Natural killer cell treated with Interleukin-12 subunit alpha and Interleukin-12 subunit beta and Interleukin-15 and Interleukin-18, amount 100 ng/mL, for 72 hours (primary cell): ENCODE data around the gene RCCD1. TPM values are rescaled to one million over a fixed set of nuclear protein-coding genes. Genes with fewer than 3 reads are reported as not detected.

Experiments
- ATAC-seq, 2 donors: fragments of 150-1000 bp; cut with Tn5 transposase in 1 of 2; sonication (Bioruptor Pico), chemical (Tn5 transposase) in 1 of 2; 2 replicates each; pipeline ENCODE4 v1.10.0; 2021
- DNase-seq: peaks from one replicate; pipeline ENCODE4 v3.0.0; 2022; ENCODE audit warnings: low spot score
- H3K27ac Mint-ChIP-seq, 2 donors: 1 replicate in 1 of 2; 2 replicates in 1 of 2; pipeline ENCODE4 v1.8.0; 2022; ENCODE audit warnings: mixed read lengths in 2 of 2, mild to moderate bottlenecking in 1 of 2, moderate library complexity in 1 of 2
- H3K27me3 Mint-ChIP-seq, 2 donors: 1 replicate in 1 of 2; 2 replicates in 1 of 2; pipeline ENCODE4 v1.8.0; 2022; ENCODE audit warnings: mixed read lengths in 2 of 2
- H3K36me3 Mint-ChIP-seq: one replicate; pipeline ENCODE4 v1.8.0; 2022; ENCODE audit warnings: mixed read lengths
- H3K4me1 Mint-ChIP-seq, 2 donors: 1 replicate in 1 of 2; 2 replicates in 1 of 2; pipeline ENCODE4 v1.8.0; 2022; ENCODE audit warnings: low read depth in 2 of 2, mixed read lengths in 2 of 2, mild to moderate bottlenecking in 1 of 2
- H3K4me3 Mint-ChIP-seq: one replicate; pipeline ENCODE4 v1.8.0; 2022; ENCODE audit warnings: mixed read lengths
- H3K9me3 Mint-ChIP-seq: 2 replicates; pipeline ENCODE4 v1.8.0; 2022; ENCODE audit warnings: mixed read lengths
- total RNA-seq, 2 donors: library from RNA; stranded (reverse); gene quantifications; one replicate each; pipeline ENCODE4 v1.2.3, GENCODE V29; 2022

RCCD1 gene
- total RNA-seq, 2 donors from 2014 or later = 10.8 to 29.2 TPM

- peaks cover 23 to 32% of the 10 kb centered on the region in 2 donors for H3K4me1 Mint-ChIP-seq
- H3K27me3 Mint-ChIP-seq = no peaks in the 10 kb centered on the region
- no peaks in the 10 kb centered on the region for H3K9me3 Mint-ChIP-seq
- no peak overlapping the region for H3K4me3 Mint-ChIP-seq
- H3K36me3 Mint-ChIP-seq = peaks cover 34% of the 10 kb centered on the region
- DNase-seq (no peak), ATAC-seq (no peak)
- H3K27ac Mint-ChIP-seq = peak overlapping the region in 1 of 2 donors; percentile 45
These were observed 24.9 kb downstream of the RCCD1 start for GRCh38 chr15:90979582-90979981.

- Mint-ChIP-seq H3K36me3 (peaks cover 31% of the 10 kb centered on the region), H3K9me3 (no peaks in the 10 kb centered on the region), H3K27ac (peak overlapping the region; percentile 59 to 89), H3K27me3 (no peaks in the 10 kb centered on the region), H3K4me1 (peaks cover 23 to 32% of the 10 kb centered on the region in 2 donors), H3K4me3 (peak overlapping the region; percentile 67)
- no peak for ATAC-seq
- no peak for DNase-seq
These were observed 27.0 kb downstream of the RCCD1 start for GRCh38 chr15:90981681-90982080.

DNA sequence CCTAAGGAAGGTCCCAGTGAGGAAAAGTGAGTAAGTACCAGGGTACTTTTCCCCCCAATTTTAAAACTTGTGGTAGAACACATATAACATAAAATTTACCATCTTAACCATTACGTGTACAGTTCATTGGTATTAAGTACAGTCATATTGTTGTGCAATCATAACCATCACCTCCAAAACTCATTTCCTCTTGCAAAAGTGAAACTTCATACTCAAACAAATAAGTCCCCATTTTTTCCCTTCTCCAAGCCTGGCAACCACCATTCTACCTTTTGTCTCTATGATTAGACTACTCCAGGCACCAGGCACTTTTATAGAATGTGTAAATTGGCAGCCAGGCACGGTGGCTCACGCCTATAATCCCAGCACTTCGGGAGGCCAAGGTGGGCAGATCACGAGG, 27.5 kb downstream of the RCCD1 start:
- ATAC-seq (peak; percentile 86 to 89), DNase-seq (peak; percentile 69)
- peak overlapping the region; percentile 59 to 89 for H3K27ac Mint-ChIP-seq
- peaks cover 23 to 32% of the 10 kb centered on the region in 2 donors for H3K4me1 Mint-ChIP-seq
- no peaks in the 10 kb centered on the region for H3K27me3 Mint-ChIP-seq
- H3K36me3 Mint-ChIP-seq = peaks cover 31% of the 10 kb centered on the region
- H3K4me3 Mint-ChIP-seq = peak overlapping the region; percentile 67
- H3K9me3 Mint-ChIP-seq = no peaks in the 10 kb centered on the region

GRCh38 chr15:90986790-90987507, 32.3 kb downstream of the RCCD1 start:
- H3K36me3 Mint-ChIP-seq = peaks cover 19% of the 10 kb centered on the region
- H3K27me3 Mint-ChIP-seq = no peaks in the 10 kb centered on the region
- H3K4me1 Mint-ChIP-seq = peaks cover 31 to 41% of the 10 kb centered on the region in 2 donors
- H3K4me3 Mint-ChIP-seq = no peak overlapping the region
- no peak for ATAC-seq
- DNase-seq = no peak
- no peaks in the 10 kb centered on the region for H3K9me3 Mint-ChIP-seq
- H3K27ac Mint-ChIP-seq = no peak overlapping the region

DNA sequence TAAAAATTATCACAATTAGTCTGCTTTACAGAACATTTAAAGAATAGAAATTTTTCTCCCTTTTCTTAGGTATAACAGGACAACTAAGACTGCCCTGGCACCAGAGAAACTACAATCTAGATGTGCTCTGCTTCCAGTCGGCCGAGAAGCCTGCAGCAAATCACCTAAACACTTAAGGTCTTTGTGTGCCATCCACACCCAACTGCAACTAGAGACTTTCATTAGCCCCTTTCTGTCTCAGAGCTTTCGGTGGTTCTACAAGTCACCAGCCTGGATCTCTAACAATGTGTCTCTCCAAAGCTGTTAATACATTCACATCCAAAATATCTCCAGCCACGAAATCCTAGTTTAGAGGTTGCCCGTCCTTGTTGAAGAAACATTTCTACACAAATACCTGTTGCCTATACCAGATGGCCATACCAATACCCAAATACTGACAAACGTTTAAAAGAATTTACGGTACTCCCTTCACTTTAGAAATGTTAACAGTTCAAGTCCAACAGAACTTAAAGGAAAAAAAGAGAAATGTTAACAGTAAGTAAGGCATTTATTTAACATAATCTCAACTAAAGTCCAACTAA, 33.0 kb downstream of the RCCD1 start:
- ATAC-seq (no peak), DNase-seq (no peak)
- Mint-ChIP-seq H3K27ac (peak overlapping the region in 1 of 2 donors; percentile 78), H3K9me3 (no peaks in the 10 kb centered on the region), H3K27me3 (no peaks in the 10 kb centered on the region), H3K4me1 (peaks cover 30 to 41% of the 10 kb centered on the region in 2 donors), H3K4me3 (no peak overlapping the region), H3K36me3 (peaks cover 18% of the 10 kb centered on the region)

DNA sequence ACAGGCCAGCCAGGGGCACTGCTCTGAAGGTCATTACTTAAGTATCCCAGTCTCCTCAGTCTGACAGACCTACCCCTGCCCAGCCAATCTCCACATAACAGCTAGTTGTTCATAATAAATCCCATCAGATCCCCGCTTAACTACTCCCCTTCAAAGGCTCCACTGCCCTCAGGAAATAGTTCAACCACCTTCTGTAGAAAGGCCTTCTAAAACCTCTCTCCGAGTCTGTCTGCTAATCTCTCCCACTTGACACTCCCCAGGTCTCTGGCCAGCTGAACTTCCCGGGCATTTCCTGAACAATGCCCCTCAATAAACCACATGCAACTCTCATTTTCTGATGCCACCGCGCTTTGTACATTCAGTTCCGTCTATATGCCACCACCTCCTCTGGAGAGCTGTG, 33.6 kb downstream of the RCCD1 start:
- peak overlapping the region; percentile 72 for H3K4me3 Mint-ChIP-seq
- H3K9me3 Mint-ChIP-seq = no peaks in the 10 kb centered on the region
- H3K36me3 Mint-ChIP-seq = peaks cover 12% of the 10 kb centered on the region
- DNase-seq (no peak), ATAC-seq (peak in 1 of 2 donors; percentile 43)
- H3K27me3 Mint-ChIP-seq = no peaks in the 10 kb centered on the region
- H3K27ac Mint-ChIP-seq = peak overlapping the region; percentile 26 to 78
- peaks cover 26 to 36% of the 10 kb centered on the region in 2 donors for H3K4me1 Mint-ChIP-seq

- Mint-ChIP-seq H3K27ac (peak overlapping the region; percentile 26 to 78), H3K4me1 (peaks cover 20 to 29% of the 10 kb centered on the region in 2 donors), H3K36me3 (peaks cover 5% of the 10 kb centered on the region)
These were observed 34.5 kb downstream of the RCCD1 start for GRCh38 chr15:90989040-90989768.

GRCh38 chr15:90990446-90990845, 35.8 kb downstream of the RCCD1 start:
- no peaks in the 10 kb centered on the region for H3K27me3 Mint-ChIP-seq
- H3K9me3 Mint-ChIP-seq = no peaks in the 10 kb centered on the region
- peaks cover 5% of the 10 kb centered on the region for H3K36me3 Mint-ChIP-seq
- H3K27ac Mint-ChIP-seq = no peak overlapping the region
- ATAC-seq (no peak), DNase-seq (no peak)
- H3K4me1 Mint-ChIP-seq = peaks cover 22 to 33% of the 10 kb centered on the region in 2 donors
- no peak overlapping the region for H3K4me3 Mint-ChIP-seq

More at GRCh38 chr15:90989040-90989768, 34.5 kb downstream of the RCCD1 start:
- no peak for ATAC-seq
- H3K4me3 Mint-ChIP-seq = peak overlapping the region; percentile 72
- DNase-seq = no peak
- H3K27me3 Mint-ChIP-seq = no peaks in the 10 kb centered on the region
- H3K9me3 Mint-ChIP-seq = no peaks in the 10 kb centered on the region

GRCh38 chr15:90991587-90992285, 37.1 kb downstream of the RCCD1 start:
- Mint-ChIP-seq H3K36me3 (peaks cover 5% of the 10 kb centered on the region), H3K9me3 (no peaks in the 10 kb centered on the region), H3K27me3 (no peaks in the 10 kb centered on the region), H3K27ac (peak overlapping the region in 1 of 2 donors; percentile 1), H3K4me1 (peaks cover 26 to 39% of the 10 kb centered on the region in 2 donors), H3K4me3 (peak overlapping the region; percentile 74)
- DNase-seq (no peak), ATAC-seq (no peak)

- Mint-ChIP-seq H3K36me3 (peaks cover 12% of the 10 kb centered on the region), H3K27ac (peak overlapping the region; percentile 89 to 99), H3K27me3 (no peaks in the 10 kb centered on the region), H3K9me3 (no peaks in the 10 kb centered on the region), H3K4me1 (peaks cover 17 to 24% of the 10 kb centered on the region in 2 donors), H3K4me3 (peak overlapping the region; percentile 85)
- ATAC-seq (peak; percentile 48 to 50), DNase-seq (no peak)
These were observed 39.4 kb downstream of the RCCD1 start for GRCh38 chr15:90994059-90994416.

- H3K4me1 Mint-ChIP-seq = peaks cover 17 to 24% of the 10 kb centered on the region in 2 donors
- DNase-seq = peak; percentile 98
- H3K27me3 Mint-ChIP-seq = no peaks in the 10 kb centered on the region
- no peaks in the 10 kb centered on the region for H3K9me3 Mint-ChIP-seq
- peaks cover 12% of the 10 kb centered on the region for H3K36me3 Mint-ChIP-seq
- ATAC-seq = peak; percentile 99
- peak within 1 kb of the TSS; percentile 89 to 99 for H3K27ac Mint-ChIP-seq
- H3K4me3 Mint-ChIP-seq = peak within 1 kb of the TSS; percentile 85
These were observed 40.0 kb downstream of the RCCD1 start, which contains the start of gene PRC1 for GRCh38 chr15:90994417-90995311. TSS of gene PRC1 (minus strand) at chr15:90994535. CDS start at chr15:90994417, 118 bp downstream.

GRCh38 chr15:90998737-90999136, 44.1 kb downstream of the RCCD1 start:
- Mint-ChIP-seq H3K4me1 (peaks cover 9 to 10% of the 10 kb centered on the region in 2 donors), H3K4me3 (no peak overlapping the region), H3K27ac (no peak overlapping the region), H3K9me3 (no peaks in the 10 kb centered on the region), H3K27me3 (no peaks in the 10 kb centered on the region), H3K36me3 (peaks cover 13% of the 10 kb centered on the region)
- ATAC-seq (no peak), DNase-seq (no peak)
